RWPE2 (cell line): ENCODE data around the gene RPL35.

Experiments used
- ATAC-seq: fragments of 200-7000 bp; cut with Tn5 transposase; 3 replicates; pipeline ENCODE4 v1.9.1; 2021; ENCODE audit warnings: low read depth
- DNase-seq: peaks from one replicate; pipeline ENCODE4 v3.0.0-alpha.2; 2020; ENCODE audit warnings: low spot score
- H3K27ac ChIP-seq: fragments of 450-650 bp; 2 replicates; pipeline ENCODE4 v1.5.1; 2017; ENCODE audit warnings: mild to moderate bottlenecking; ENCODE audit not compliant: poor library complexity, severe bottlenecking
- H3K27me3 ChIP-seq: fragments of 250-450 bp; sonication (Bioruptor Pico); 2 replicates; pipeline ENCODE4 v1.5.1; 2021; ENCODE audit warnings: mild to moderate bottlenecking, moderate library complexity; ENCODE audit not compliant: insufficient read depth, poor library complexity, severe bottlenecking
- H3K36me3 ChIP-seq: fragments of 250-450 bp; sonication (Bioruptor Pico); 2 replicates; pipeline ENCODE4 v1.5.1; 2020; ENCODE audit warnings: low read depth, mild to moderate bottlenecking, moderate library complexity
- H3K4me1 ChIP-seq: fragments of 250-450 bp; sonication (Bioruptor Pico); 2 replicates; pipeline ENCODE4 v1.5.1; 2021; ENCODE audit warnings: mild to moderate bottlenecking, moderate library complexity; ENCODE audit not compliant: insufficient read depth, poor library complexity, severe bottlenecking
- H3K4me3 ChIP-seq: fragments of 250-450 bp; sonication (Bioruptor Pico); 2 replicates; pipeline ENCODE4 v1.5.1; 2021; ENCODE audit warnings: mild to moderate bottlenecking, moderate library complexity; ENCODE audit not compliant: severe bottlenecking
- H3K9me3 ChIP-seq: fragments of 250-450 bp; sonication (Bioruptor Pico); 2 replicates; pipeline ENCODE4 v1.5.1; 2021; ENCODE audit warnings: mild to moderate bottlenecking, moderate library complexity; ENCODE audit not compliant: severe bottlenecking
- CTCF ChIP-seq: fragments of 450-650 bp; IDR thresholded peaks from one replicate; pipeline ENCODE4 v1.5.1; 2017; ENCODE audit warnings: mild to moderate bottlenecking, moderate library complexity; ENCODE audit not compliant: poor library complexity, severe bottlenecking

Gene RPL35

GRCh38 chr9:124871156-124871561 lies 9.4 kb upstream of the RPL35 start:
- ATAC-seq (no peak), DNase-seq (no peak)
- H3K36me3 ChIP-seq = peaks cover 50% of the 10 kb centered on the region
- peak overlapping the region; percentile 87 for H3K27ac ChIP-seq
- TF ChIP-seq CTCF = no peak
- peaks cover 27% of the 10 kb centered on the region for H3K4me1 ChIP-seq
- no peaks in the 10 kb centered on the region for H3K9me3 ChIP-seq
- no peak overlapping the region for H3K4me3 ChIP-seq
- no peaks in the 10 kb centered on the region for H3K27me3 ChIP-seq

GRCh38 chr9:124870723-124871122 lies 9.0 kb upstream of the RPL35 start:
- Histone ChIP-seq H3K4me1 (peaks cover 27% of the 10 kb centered on the region), H3K4me3 (peak overlapping the region; percentile 66), H3K36me3 (peaks cover 45% of the 10 kb centered on the region), H3K27ac (peak overlapping the region; percentile 87), H3K9me3 (no peaks in the 10 kb centered on the region), H3K27me3 (no peaks in the 10 kb centered on the region)
- TF ChIP-seq CTCF = no peak
- DNase-seq (no peak), ATAC-seq (no peak)

GRCh38 chr9:124869986-124870560 lies 8.3 kb upstream of the RPL35 start:
- Histone ChIP-seq H3K27me3 (no peaks in the 10 kb centered on the region), H3K9me3 (no peaks in the 10 kb centered on the region), H3K4me1 (peaks cover 27% of the 10 kb centered on the region), H3K27ac (peak overlapping the region; percentile 87), H3K4me3 (peak overlapping the region; percentile 66), H3K36me3 (peaks cover 39% of the 10 kb centered on the region)
- no peak for ATAC-seq
- no peak for TF ChIP-seq CTCF
- no peak for DNase-seq

GRCh38 chr9:124869466-124869985 lies 7.8 kb upstream of the RPL35 start:
- Histone ChIP-seq H3K4me1 (peaks cover 27% of the 10 kb centered on the region), H3K4me3 (peak overlapping the region; percentile 66), H3K36me3 (peaks cover 33% of the 10 kb centered on the region), H3K27me3 (no peaks in the 10 kb centered on the region), H3K27ac (peak overlapping the region; percentile 87), H3K9me3 (no peaks in the 10 kb centered on the region)
- TF ChIP-seq CTCF = no peak
- DNase-seq = no peak
- peak; percentile 28 for ATAC-seq
